Neural cell (in vitro differentiated cells): Measurements from ENCODE around the gene NDST3. TPM values are rescaled to one million over a fixed set of nuclear protein-coding genes. Genes with fewer than 3 reads are reported as not detected.

Experiments used
- H2AFZ ChIP-seq: fragments of 200-600, 300-800 bp; sonication (generic), shearing (Covaris generic); 2 replicates; pipeline ENCODE4 v1.6.0; 2014; ENCODE audit warnings: low read depth, mild to moderate bottlenecking, antibody characterized with exemption, low read length, moderate library complexity
- H3F3A ChIP-seq: fragments of 200-600 bp; shearing (Covaris generic); 2 replicates; pipeline ENCODE4 v1.6.1; 2016; ENCODE audit warnings: mild to moderate bottlenecking, moderate library complexity, mixed read lengths, antibody characterized with exemption, low read length; ENCODE audit not compliant: insufficient read depth, poor library complexity, severe bottlenecking
- H3K27ac ChIP-seq: fragments of 200-600, 300-800 bp; sonication (generic), shearing (Covaris generic); 2 replicates; pipeline ENCODE4 v1.5.1; 2014; ENCODE audit warnings: mild to moderate bottlenecking, low read length, moderate library complexity
- H3K27me3 ChIP-seq: fragments of 300-800, 200-600 bp; sonication (generic), shearing (Covaris generic); 2 replicates; pipeline ENCODE4 v1.6.0; 2014; ENCODE audit warnings: mild to moderate bottlenecking, low read depth, low read length, moderate library complexity; ENCODE audit not compliant: insufficient read depth
- H3K36me3 ChIP-seq: fragments of 300-800, 200-600 bp; sonication (generic), shearing (Covaris generic); 2 replicates; pipeline ENCODE4 v1.5.1; 2014; ENCODE audit warnings: mild to moderate bottlenecking, antibody characterized with exemption, low read length, moderate library complexity; ENCODE audit not compliant: insufficient read depth
- H3K4me2 ChIP-seq: fragments of 300-800, 200-600 bp; sonication (generic), shearing (Covaris generic); 2 replicates; pipeline ENCODE4 v1.6.0; 2014; ENCODE audit warnings: mild to moderate bottlenecking, low read length
- H3K4me3 ChIP-seq: fragments of 300-800, 200-600 bp; sonication (generic), shearing (Covaris generic); 2 replicates; pipeline ENCODE4 v1.5.1; 2014; ENCODE audit warnings: mild to moderate bottlenecking, low read length, moderate library complexity
- H3K79me2 ChIP-seq: fragments of 200-600 bp; shearing (Covaris generic); replicated peaks from 2 replicates; pipeline ENCODE4 v1.6.0; 2014; ENCODE audit warnings: mild to moderate bottlenecking, low read length, moderate library complexity; ENCODE audit not compliant: insufficient read depth
- H3K9ac ChIP-seq: fragments of 300-800, 200-600 bp; sonication (generic), shearing (Covaris generic); 2 replicates; pipeline ENCODE4 v1.6.1; 2016; ENCODE audit warnings: mild to moderate bottlenecking, low read length, mixed read lengths
- H3K9me2 ChIP-seq: fragments of 200-600 bp; shearing (Covaris generic); 2 replicates; pipeline ENCODE4 v1.6.1; 2016; ENCODE audit warnings: mild to moderate bottlenecking, low read length, mixed read lengths; ENCODE audit not compliant: insufficient read depth
- H3K9me3 ChIP-seq: fragments of 200-600, 300-800 bp; sonication (generic), shearing (Covaris generic); 2 replicates; pipeline ENCODE4 v1.6.1; 2016; ENCODE audit warnings: mild to moderate bottlenecking, mixed run types, low read length, moderate library complexity, mixed read lengths
- H4K20me1 ChIP-seq: fragments of 200-600 bp; shearing (Covaris generic); 2 replicates; pipeline ENCODE4 v1.6.1; 2016; ENCODE audit warnings: mild to moderate bottlenecking, mixed run types; ENCODE audit not compliant: insufficient read depth
- EP300 ChIP-seq: fragments of 450-650 bp; conservative IDR thresholded peaks from 2 replicates; pipeline ENCODE4 v1.6.1; 2014; ENCODE audit warnings: antibody characterized with exemption, mild to moderate bottlenecking, moderate library complexity; ENCODE audit not compliant: poor library complexity, severe bottlenecking
- EZH2 ChIP-seq: fragments of 200-600, 300-800 bp; shearing (Covaris generic), sonication (generic); IDR thresholded peaks from 2 replicates; pipeline ENCODE4 v1.6.1; 2014; ENCODE audit warnings: antibody characterized with exemption, low read length, borderline replicate concordance, mild to moderate bottlenecking; ENCODE audit not compliant: insufficient read depth, poor library complexity, severe bottlenecking
- MXI1 ChIP-seq: fragments of 450-650 bp; conservative IDR thresholded peaks from 2 replicates; pipeline ENCODE4 v1.6.1; 2014; ENCODE audit warnings: antibody characterized with exemption, mild to moderate bottlenecking; ENCODE audit not compliant: poor library complexity, severe bottlenecking
- POLR2AphosphoS5 ChIP-seq: IDR thresholded peaks from 2 replicates; pipeline ENCODE4 v1.6.1; 2012
- RAD21 ChIP-seq: fragments of 450-650 bp; conservative IDR thresholded peaks from 2 replicates; pipeline ENCODE4 v1.6.1; 2014; ENCODE audit warnings: antibody characterized with exemption, mild to moderate bottlenecking, moderate library complexity
- SMC3 ChIP-seq: fragments of 450-650 bp; conservative IDR thresholded peaks from 2 replicates; pipeline ENCODE4 v1.6.1; 2014; ENCODE audit warnings: antibody characterized with exemption, mild to moderate bottlenecking, moderate library complexity; ENCODE audit not compliant: poor library complexity
- TAF1 ChIP-seq: IDR thresholded peaks from 2 replicates; pipeline ENCODE4 v1.6.1; 2012; ENCODE audit warnings: low read depth
- polyA plus RNA-seq: library from polyadenylated mRNA; depleted of rRNA; stranded (reverse); fragments of >200 nt; gene quantifications from 2 replicates; pipeline ENCODE4 v1.2.3, GENCODE V29; 2014
- TF ChIP-seq, protein P1 (sequence below): fragments of 450-650 bp; IDR thresholded peaks from 2 replicates; pipeline ENCODE4 v1.5.1; 2014; ENCODE audit warnings: antibody characterized with exemption, mild to moderate bottlenecking, moderate library complexity; ENCODE audit not compliant: poor library complexity, severe bottlenecking
- TF ChIP-seq, protein P2 (sequence below): IDR thresholded peaks from 2 replicates; pipeline ENCODE4 v1.6.1; 2012; ENCODE audit warnings: borderline replicate concordance

The NDST3 gene
- polyA plus RNA-seq, 1 donor from 2014 or later = 4.0 TPM

DNA sequence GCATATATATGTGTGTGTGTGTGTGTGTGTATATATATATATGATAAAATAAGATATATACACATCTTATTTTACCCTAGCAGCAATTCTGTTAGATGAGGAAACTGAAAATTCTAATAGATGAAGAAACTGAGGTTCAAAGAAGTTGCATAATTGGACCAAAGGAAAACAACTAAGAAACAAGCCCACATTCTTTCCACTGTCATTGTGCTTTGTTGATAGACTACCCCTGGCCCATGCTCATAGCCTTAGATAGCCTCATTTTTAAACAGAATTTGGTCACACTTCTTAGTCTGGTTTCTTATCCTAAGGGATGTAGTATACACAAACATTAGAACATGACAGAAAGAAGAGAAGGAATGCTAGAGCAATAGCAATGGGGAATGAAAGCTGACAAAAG, 138.8 kb downstream of the NDST3 start:
- no peak overlapping the region for H2AFZ ChIP-seq
- H3K9me2 ChIP-seq = no peaks in the 10 kb centered on the region
- no peaks in the 10 kb centered on the region for H3K9me3 ChIP-seq
- H3K27me3 ChIP-seq = no peaks in the 10 kb centered on the region
- H3K9ac ChIP-seq = no peak overlapping the region
- no peaks in the 10 kb centered on the region for H3K36me3 ChIP-seq
- H3K4me2 ChIP-seq = no peak overlapping the region
- no peak overlapping the region for H3K27ac ChIP-seq
- H3F3A ChIP-seq = no peaks in the 10 kb centered on the region
- H4K20me1 ChIP-seq = no peaks in the 10 kb centered on the region
- no peaks in the 10 kb centered on the region for H3K79me2 ChIP-seq
- H3K4me3 ChIP-seq = no peak overlapping the region
- TF ChIP-seq MXI1 = no peak

DNA sequence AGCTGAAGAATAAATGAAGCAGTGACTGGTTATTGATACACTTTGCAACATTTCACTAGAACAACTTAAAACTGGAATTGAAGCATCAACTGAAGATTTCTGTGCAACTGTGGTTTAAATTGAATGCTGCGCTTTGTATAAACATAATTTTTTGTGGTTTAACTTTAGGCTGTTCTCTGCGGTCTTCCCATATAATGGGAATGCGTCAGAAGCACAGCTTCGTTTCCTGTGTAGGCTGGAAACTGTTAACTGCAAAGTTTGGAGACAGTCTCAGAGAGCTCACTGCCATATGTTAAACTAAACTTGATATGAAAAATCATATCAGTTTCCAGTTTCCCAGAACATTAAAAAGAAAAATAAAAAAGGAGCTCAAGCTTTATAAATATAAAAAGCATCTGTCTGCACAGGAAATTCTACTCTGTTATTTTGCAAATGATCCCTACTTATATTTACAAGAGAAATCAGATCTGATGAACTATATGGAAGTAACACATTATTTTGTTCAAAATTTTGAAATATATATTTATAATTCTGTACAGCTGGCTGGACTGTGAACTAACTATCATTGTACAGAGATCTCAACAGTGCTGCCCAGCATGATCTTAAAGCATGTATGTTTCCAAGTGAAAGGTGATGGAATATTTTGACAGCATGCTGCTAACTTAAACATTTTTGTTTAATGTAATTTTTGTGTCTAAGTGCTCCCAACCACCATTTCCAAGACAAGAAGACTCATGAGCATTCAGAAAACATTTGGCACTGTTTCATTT, 139.9 kb downstream of the NDST3 start:
- TF ChIP-seq POLR2AphosphoS5 (no peak), SMC3 (no peak), TAF1 (no peak), EP300 (no peak), EZH2 (no peak), RAD21 (no peak), MXI1 (no peak)
- TF ChIP-seq, protein P1, sequence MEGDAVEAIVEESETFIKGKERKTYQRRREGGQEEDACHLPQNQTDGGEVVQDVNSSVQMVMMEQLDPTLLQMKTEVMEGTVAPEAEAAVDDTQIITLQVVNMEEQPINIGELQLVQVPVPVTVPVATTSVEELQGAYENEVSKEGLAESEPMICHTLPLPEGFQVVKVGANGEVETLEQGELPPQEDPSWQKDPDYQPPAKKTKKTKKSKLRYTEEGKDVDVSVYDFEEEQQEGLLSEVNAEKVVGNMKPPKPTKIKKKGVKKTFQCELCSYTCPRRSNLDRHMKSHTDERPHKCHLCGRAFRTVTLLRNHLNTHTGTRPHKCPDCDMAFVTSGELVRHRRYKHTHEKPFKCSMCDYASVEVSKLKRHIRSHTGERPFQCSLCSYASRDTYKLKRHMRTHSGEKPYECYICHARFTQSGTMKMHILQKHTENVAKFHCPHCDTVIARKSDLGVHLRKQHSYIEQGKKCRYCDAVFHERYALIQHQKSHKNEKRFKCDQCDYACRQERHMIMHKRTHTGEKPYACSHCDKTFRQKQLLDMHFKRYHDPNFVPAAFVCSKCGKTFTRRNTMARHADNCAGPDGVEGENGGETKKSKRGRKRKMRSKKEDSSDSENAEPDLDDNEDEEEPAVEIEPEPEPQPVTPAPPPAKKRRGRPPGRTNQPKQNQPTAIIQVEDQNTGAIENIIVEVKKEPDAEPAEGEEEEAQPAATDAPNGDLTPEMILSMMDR = no peak
- TF ChIP-seq, protein P2, sequence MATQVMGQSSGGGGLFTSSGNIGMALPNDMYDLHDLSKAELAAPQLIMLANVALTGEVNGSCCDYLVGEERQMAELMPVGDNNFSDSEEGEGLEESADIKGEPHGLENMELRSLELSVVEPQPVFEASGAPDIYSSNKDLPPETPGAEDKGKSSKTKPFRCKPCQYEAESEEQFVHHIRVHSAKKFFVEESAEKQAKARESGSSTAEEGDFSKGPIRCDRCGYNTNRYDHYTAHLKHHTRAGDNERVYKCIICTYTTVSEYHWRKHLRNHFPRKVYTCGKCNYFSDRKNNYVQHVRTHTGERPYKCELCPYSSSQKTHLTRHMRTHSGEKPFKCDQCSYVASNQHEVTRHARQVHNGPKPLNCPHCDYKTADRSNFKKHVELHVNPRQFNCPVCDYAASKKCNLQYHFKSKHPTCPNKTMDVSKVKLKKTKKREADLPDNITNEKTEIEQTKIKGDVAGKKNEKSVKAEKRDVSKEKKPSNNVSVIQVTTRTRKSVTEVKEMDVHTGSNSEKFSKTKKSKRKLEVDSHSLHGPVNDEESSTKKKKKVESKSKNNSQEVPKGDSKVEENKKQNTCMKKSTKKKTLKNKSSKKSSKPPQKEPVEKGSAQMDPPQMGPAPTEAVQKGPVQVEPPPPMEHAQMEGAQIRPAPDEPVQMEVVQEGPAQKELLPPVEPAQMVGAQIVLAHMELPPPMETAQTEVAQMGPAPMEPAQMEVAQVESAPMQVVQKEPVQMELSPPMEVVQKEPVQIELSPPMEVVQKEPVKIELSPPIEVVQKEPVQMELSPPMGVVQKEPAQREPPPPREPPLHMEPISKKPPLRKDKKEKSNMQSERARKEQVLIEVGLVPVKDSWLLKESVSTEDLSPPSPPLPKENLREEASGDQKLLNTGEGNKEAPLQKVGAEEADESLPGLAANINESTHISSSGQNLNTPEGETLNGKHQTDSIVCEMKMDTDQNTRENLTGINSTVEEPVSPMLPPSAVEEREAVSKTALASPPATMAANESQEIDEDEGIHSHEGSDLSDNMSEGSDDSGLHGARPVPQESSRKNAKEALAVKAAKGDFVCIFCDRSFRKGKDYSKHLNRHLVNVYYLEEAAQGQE = no peak
- no peak overlapping the region for H3K27ac ChIP-seq

More for the DNA sequence above, 139.9 kb downstream of the NDST3 start:
- Histone ChIP-seq H3K4me2 (no peak overlapping the region), H4K20me1 (no peaks in the 10 kb centered on the region), H3K27me3 (no peaks in the 10 kb centered on the region), H3K9ac (no peak overlapping the region), H3K9me3 (no peaks in the 10 kb centered on the region), H3K4me3 (no peak overlapping the region), H3F3A (no peaks in the 10 kb centered on the region), H3K36me3 (no peaks in the 10 kb centered on the region), H3K79me2 (no peaks in the 10 kb centered on the region), H2AFZ (no peak overlapping the region), H3K9me2 (no peaks in the 10 kb centered on the region)
